PC-9 (cell line): Measurements from ENCODE around the gene FERMT1.

Source experiments
- EZH2 ChIP-seq: fragments of 200-600 bp; sonication (generic); IDR thresholded peaks from 2 replicates; pipeline ENCODE4 v1.8.0; 2017; ENCODE audit warnings: antibody characterized with exemption, low read depth
- TF ChIP-seq, protein P1 (sequence below): fragments of 200-600 bp; sonication (generic); conservative IDR thresholded peaks from 2 replicates; pipeline ENCODE4 v1.6.1; 2017; ENCODE audit warnings: mixed run types, antibody characterized with exemption, mild to moderate bottlenecking, moderate library complexity

DNA sequence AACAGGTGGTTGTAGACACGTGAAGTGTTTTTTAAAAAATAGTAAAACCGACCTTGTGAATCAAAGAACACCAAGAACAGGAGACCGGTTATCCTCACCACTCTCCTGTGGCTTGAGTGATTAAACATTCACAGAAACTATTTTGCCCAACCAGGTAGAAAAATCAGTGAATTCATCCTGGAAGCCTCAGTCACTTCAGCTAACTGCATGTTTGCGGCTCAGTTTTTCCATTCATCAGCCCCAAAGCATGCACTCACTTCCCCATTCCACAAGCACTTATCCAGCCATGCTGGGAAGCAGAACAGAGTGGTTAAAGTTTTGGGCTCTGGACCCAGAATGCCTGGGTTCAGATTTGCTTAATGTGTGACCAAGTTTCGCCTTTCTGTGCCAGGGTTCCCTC, 71.3 kb downstream of the FERMT1 start:
- TF ChIP-seq, protein P1, sequence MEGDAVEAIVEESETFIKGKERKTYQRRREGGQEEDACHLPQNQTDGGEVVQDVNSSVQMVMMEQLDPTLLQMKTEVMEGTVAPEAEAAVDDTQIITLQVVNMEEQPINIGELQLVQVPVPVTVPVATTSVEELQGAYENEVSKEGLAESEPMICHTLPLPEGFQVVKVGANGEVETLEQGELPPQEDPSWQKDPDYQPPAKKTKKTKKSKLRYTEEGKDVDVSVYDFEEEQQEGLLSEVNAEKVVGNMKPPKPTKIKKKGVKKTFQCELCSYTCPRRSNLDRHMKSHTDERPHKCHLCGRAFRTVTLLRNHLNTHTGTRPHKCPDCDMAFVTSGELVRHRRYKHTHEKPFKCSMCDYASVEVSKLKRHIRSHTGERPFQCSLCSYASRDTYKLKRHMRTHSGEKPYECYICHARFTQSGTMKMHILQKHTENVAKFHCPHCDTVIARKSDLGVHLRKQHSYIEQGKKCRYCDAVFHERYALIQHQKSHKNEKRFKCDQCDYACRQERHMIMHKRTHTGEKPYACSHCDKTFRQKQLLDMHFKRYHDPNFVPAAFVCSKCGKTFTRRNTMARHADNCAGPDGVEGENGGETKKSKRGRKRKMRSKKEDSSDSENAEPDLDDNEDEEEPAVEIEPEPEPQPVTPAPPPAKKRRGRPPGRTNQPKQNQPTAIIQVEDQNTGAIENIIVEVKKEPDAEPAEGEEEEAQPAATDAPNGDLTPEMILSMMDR = no peak
- no peak for TF ChIP-seq EZH2
